Sigmoid colon (tissue), 4 donors: ENCODE data around the gene LRRD1.

ENCODE experiments used
- CTCF ChIP-seq, 4 experiments: fragments of 450-650 bp in 3 of 4; fragments of 200-600 bp in 1 of 4; IDR thresholded peaks; one replicate each; pipeline ENCODE4 v1.5.1; 2016 to 2019; ENCODE audit warnings: antibody characterized with exemption in 4 of 4, mild to moderate bottlenecking in 3 of 4, moderate library complexity in 2 of 4
- POLR2A ChIP-seq, 2 donors: fragments of 450-650 bp; IDR thresholded peaks; one replicate each; pipeline ENCODE4 v1.6.1; 2016; ENCODE audit warnings: antibody characterized with exemption in 2 of 2, mild to moderate bottlenecking in 2 of 2, moderate library complexity in 2 of 2
- POLR2AphosphoS5 ChIP-seq, 4 donors: sonication (generic); formaldehyde crosslinking; IDR thresholded peaks; one replicate each; pipeline ENCODE4 v1.6.1; 2017; ENCODE audit warnings: antibody characterized with exemption in 4 of 4

- TF ChIP-seq POLR2A (IDR thresholded peaks at IDR 0.05) = no peak
- no peak for TF ChIP-seq CTCF (IDR thresholded peaks at IDR 0.05)
- TF ChIP-seq POLR2AphosphoS5 (IDR thresholded peaks at IDR 0.05) = no peak
Measured at GRCh38 chr7:92116949-92117348, 62.0 kb downstream of the LRRD1 start.
